LNCaP clone FGC (cell line): Measurements from ENCODE around the gene SART1.

ENCODE experiments used
- DNase-seq: peaks from one replicate; pipeline ENCODE4 v3.0.0-alpha.2; 2011; ENCODE audit warnings: low read depth
- H3K4me3 ChIP-seq: 2 replicates; pipeline ENCODE4 v1.5.1; 2011; ENCODE audit warnings: mild to moderate bottlenecking, low read depth, low read length, control low read depth
- TF ChIP-seq, protein P1 (sequence below): IDR thresholded peaks from 2 replicates; pipeline ENCODE4 v1.5.1; 2012; ENCODE audit warnings: mild to moderate bottlenecking; ENCODE audit not compliant: control insufficient read depth, insufficient read depth; ENCODE audit errors: extremely low read depth

The SART1 gene

GRCh38 chr11:65981972-65982823, 20.7 kb downstream of the SART1 start:
- no peak for DNase-seq
- TF ChIP-seq, protein P1, sequence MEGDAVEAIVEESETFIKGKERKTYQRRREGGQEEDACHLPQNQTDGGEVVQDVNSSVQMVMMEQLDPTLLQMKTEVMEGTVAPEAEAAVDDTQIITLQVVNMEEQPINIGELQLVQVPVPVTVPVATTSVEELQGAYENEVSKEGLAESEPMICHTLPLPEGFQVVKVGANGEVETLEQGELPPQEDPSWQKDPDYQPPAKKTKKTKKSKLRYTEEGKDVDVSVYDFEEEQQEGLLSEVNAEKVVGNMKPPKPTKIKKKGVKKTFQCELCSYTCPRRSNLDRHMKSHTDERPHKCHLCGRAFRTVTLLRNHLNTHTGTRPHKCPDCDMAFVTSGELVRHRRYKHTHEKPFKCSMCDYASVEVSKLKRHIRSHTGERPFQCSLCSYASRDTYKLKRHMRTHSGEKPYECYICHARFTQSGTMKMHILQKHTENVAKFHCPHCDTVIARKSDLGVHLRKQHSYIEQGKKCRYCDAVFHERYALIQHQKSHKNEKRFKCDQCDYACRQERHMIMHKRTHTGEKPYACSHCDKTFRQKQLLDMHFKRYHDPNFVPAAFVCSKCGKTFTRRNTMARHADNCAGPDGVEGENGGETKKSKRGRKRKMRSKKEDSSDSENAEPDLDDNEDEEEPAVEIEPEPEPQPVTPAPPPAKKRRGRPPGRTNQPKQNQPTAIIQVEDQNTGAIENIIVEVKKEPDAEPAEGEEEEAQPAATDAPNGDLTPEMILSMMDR, result no peak
- no peak overlapping the region for H3K4me3 ChIP-seq

GRCh38 chr11:65982824-65983588, 21.5 kb downstream of the SART1 start:
- TF ChIP-seq, protein P1, result no peak
- no peak for DNase-seq

GRCh38 chr11:65983589-65983987, 22.1 kb downstream of the SART1 start:
- DNase-seq, result no peak
- H3K4me3 ChIP-seq, result no peak overlapping the region
- TF ChIP-seq, protein P1, result no peak

More at GRCh38 chr11:65982824-65983588, 21.5 kb downstream of the SART1 start:
- no peak overlapping the region for H3K4me3 ChIP-seq

GRCh38 chr11:65987336-65987735, 25.8 kb downstream of the SART1 start:
- H3K4me3 ChIP-seq, result no peak overlapping the region
- TF ChIP-seq, protein P1, result no peak
- DNase-seq, result no peak

GRCh38 chr11:65988791-65989592, 27.5 kb downstream of the SART1 start:
- peak; percentile 94 for DNase-seq
- no peak overlapping the region for H3K4me3 ChIP-seq
- TF ChIP-seq, protein P1, result peak; percentile 100

DNA sequence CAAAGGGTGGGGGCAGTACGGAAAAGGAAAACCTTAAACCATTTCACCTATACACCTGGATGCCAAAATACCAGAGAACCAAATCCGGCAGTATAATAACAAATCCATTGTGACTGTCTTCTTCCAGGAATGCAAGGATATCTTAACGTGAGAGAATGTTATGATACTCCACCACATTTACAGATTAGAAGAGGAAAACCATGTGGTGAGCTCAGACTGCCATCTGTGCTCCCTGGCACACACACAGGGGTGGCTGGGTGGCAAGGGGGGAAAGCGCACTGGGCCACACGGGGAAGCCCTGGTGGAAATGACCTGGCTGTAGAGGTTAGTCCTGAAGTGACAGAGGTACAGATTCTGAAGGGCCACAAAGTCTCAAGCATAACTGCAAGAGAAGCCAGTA, 30.5 kb downstream of the SART1 start:
- H3K4me3 ChIP-seq, result no peak overlapping the region
- TF ChIP-seq, protein P1, result no peak
- no peak for DNase-seq
